ENCODE results near the gene KAZN. TPM values are rescaled to one million over a fixed set of nuclear protein-coding genes. Genes with fewer than 3 reads are reported as not detected.

Gene KAZN
- total RNA-seq, 1 donor from 2014 or later: 11.6 TPM

DNA sequence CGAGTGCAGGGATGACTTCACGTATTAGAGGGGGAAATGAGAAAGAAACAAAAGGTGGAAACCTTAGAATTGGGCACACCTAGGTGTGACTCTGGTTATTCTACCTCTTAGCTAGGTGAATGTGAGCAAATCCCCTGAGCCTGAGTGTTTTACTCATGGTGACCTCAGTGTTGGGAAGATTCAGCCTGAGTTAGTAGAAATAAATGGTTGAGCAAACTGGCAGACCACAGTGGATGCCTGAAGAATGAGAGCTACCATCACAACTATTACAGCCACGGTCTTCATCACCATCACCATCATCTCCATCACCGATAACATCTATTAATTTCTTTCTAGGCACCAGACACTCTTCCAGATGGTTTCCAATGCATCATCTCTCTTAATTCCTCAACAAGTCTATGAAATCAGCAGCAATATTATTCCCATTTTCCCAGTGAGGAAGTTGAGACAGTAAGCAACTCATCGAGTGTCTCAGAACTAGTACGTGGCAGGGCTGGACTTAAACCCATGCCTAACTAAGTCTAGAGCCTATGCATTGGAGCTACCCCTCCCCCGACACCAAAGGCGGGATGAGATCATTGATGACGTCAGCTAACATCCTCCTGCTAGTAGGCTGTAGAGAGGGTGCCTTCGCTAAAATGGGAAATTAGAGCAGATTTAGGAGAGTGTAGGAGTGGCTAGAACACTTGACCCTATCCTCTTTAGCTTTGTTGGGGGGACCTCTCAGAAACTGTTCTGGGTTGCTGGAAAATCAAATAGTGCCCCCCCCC lies 7.9 kb upstream of the KAZN start:
- Mint-ChIP-seq H3K27me3 (ENCODE audit: low read depth) (no peaks in the 10 kb centered on the region), H3K36me3 (ENCODE audit: low read depth) (no peaks in the 10 kb centered on the region), H3K4me1 (peaks cover 23% of the 10 kb centered on the region), H3K4me3 (no peak overlapping the region), H3K27ac (ENCODE audit: unreplicated experiment) (no peak overlapping the region), H3K9me3 (no peaks in the 10 kb centered on the region)
- DNase-seq (ENCODE audit: low read depth, low spot score): no peak
- TF ChIP-seq, protein P1, sequence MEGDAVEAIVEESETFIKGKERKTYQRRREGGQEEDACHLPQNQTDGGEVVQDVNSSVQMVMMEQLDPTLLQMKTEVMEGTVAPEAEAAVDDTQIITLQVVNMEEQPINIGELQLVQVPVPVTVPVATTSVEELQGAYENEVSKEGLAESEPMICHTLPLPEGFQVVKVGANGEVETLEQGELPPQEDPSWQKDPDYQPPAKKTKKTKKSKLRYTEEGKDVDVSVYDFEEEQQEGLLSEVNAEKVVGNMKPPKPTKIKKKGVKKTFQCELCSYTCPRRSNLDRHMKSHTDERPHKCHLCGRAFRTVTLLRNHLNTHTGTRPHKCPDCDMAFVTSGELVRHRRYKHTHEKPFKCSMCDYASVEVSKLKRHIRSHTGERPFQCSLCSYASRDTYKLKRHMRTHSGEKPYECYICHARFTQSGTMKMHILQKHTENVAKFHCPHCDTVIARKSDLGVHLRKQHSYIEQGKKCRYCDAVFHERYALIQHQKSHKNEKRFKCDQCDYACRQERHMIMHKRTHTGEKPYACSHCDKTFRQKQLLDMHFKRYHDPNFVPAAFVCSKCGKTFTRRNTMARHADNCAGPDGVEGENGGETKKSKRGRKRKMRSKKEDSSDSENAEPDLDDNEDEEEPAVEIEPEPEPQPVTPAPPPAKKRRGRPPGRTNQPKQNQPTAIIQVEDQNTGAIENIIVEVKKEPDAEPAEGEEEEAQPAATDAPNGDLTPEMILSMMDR (conservative IDR thresholded peaks at IDR 0.05): no peak

DNA sequence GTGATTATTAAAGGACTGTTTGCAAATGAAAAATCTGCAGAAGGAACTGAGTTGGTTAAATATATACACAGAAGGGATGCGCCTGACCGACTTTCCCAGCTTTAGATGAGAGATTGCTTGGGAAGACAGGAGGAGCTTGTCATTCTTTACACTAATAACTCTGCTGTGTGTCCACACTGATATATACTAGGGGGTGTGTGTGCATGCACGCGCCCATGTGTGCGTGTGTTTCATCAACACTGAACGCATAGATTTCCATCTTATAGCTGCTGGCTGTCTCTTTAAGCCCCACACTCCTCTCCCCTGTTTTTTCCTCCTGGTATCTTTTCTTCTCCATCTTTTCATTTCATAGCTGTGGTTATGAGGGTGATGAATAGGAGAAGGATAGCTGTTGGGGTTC lies 6.9 kb upstream of the KAZN start:
- Mint-ChIP-seq H3K4me3 (no peak overlapping the region), H3K4me1 (peaks cover 32% of the 10 kb centered on the region), H3K27me3 (ENCODE audit: low read depth) (no peaks in the 10 kb centered on the region), H3K27ac (ENCODE audit: unreplicated experiment) (no peak overlapping the region), H3K9me3 (no peaks in the 10 kb centered on the region), H3K36me3 (ENCODE audit: low read depth) (no peaks in the 10 kb centered on the region)
- TF ChIP-seq, protein P1 (conservative IDR thresholded peaks at IDR 0.05): no peak
- DNase-seq (ENCODE audit: low read depth, low spot score): no peak

DNA sequence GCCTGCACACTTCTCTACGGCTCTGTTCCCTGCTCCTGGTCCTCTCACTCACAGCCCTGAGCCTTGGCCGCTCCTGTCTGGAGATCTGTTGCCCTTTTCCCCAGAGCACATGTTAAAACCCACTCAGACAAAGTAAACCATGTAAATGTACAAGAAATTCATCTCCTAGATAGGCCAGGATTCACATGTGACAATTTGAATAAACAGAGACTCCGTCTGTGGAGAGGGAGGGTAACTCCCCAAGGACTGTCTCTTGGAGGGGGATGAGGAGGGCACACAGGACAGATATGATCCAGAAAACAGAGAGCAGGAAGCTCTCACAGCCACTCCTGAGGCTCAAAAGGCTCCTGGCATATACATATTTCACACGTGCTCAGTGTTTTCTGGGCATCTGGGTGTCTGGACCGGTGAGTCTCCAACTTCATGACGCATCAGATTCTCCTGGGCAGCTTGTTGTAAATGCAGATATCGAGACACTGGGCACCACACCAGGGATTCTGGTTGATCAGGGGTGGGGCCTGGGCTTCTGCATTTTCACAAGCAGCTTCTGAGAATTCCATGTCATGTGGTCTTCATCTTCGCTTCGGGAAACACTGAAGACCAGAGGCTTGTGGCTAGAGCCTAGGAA lies 6.4 kb upstream of the KAZN start:
- Mint-ChIP-seq H3K27me3 (ENCODE audit: low read depth) (no peaks in the 10 kb centered on the region), H3K27ac (ENCODE audit: unreplicated experiment) (no peak overlapping the region), H3K36me3 (ENCODE audit: low read depth) (no peaks in the 10 kb centered on the region), H3K9me3 (no peaks in the 10 kb centered on the region), H3K4me1 (peaks cover 32% of the 10 kb centered on the region), H3K4me3 (no peak overlapping the region)
- DNase-seq (ENCODE audit: low read depth, low spot score): no peak
- TF ChIP-seq, protein P1 (conservative IDR thresholded peaks at IDR 0.05): no peak

DNA sequence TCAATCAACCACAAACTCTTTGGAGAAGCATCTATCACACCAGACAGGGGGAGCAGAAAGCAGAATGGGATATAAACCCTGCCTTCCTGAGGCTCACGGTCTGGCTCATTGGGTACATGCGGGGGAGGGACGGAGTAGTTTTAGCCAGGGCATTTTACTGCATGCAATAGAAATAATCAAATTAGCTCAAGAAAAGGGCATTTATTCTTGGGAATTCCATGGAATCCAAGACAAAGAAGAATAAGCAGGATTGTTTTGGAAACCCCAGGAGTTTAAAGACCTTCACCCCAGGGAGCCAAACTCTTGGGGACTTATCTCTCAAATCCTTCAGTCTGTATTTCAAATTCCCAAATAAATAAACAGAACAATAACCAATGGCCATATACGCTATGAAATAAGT lies 5.2 kb upstream of the KAZN start:
- peak overlapping the region; percentile 38 for H3K27ac Mint-ChIP-seq (ENCODE audit: unreplicated experiment)
- no peak overlapping the region for H3K4me3 Mint-ChIP-seq
- TF ChIP-seq, protein P1 (conservative IDR thresholded peaks at IDR 0.05): no peak
- H3K9me3 Mint-ChIP-seq: no peaks in the 10 kb centered on the region
- H3K27me3 Mint-ChIP-seq (ENCODE audit: low read depth): no peaks in the 10 kb centered on the region
- no peaks in the 10 kb centered on the region for H3K36me3 Mint-ChIP-seq (ENCODE audit: low read depth)
- DNase-seq (ENCODE audit: low read depth, low spot score): no peak
- peaks cover 39% of the 10 kb centered on the region for H3K4me1 Mint-ChIP-seq

DNA sequence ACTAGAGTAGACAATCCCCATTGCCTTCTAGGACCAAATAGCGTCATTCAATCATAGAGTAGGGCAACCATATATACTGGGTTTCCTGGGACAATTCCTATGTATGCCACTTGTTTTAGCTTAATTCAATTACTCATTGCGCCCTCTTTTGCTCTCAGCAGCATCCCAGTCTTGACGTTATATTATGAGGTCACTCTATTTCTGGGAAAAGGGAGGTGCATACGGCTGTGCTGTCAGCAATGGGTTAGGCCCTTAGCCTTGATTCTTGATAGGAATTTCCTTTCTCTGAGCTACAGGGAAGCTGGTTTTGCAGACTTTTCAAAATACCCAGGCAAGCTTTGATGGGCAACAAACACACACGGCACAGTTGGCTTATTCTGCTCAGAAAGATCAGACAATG lies 4.4 kb upstream of the KAZN start:
- H3K36me3 Mint-ChIP-seq (ENCODE audit: low read depth): no peaks in the 10 kb centered on the region
- H3K27ac Mint-ChIP-seq (ENCODE audit: unreplicated experiment): no peak overlapping the region
- no peak for DNase-seq (ENCODE audit: low read depth, low spot score)
- no peaks in the 10 kb centered on the region for H3K9me3 Mint-ChIP-seq
- TF ChIP-seq, protein P1 (conservative IDR thresholded peaks at IDR 0.05): no peak
- peak overlapping the region; percentile 39 for H3K4me3 Mint-ChIP-seq
- no peaks in the 10 kb centered on the region for H3K27me3 Mint-ChIP-seq (ENCODE audit: low read depth)
- H3K4me1 Mint-ChIP-seq: peaks cover 39% of the 10 kb centered on the region

Measured in neural crest cell (in vitro differentiated cells).